Right atrium auricular region (tissue), 2 donors: ENCODE data around the gene PRF1. TPM values are rescaled to one million over a fixed set of nuclear protein-coding genes. Genes with fewer than 3 reads are reported as not detected.

Experiments used
- DNase-seq: peaks from one replicate; pipeline ENCODE4 v3.0.0-alpha.2; 2019; ENCODE audit warnings: low spot score
- H3K27ac ChIP-seq, 2 donors: fragments of 200-600 bp; sonication (generic); 1 replicate in 1 of 2; 2 replicates in 1 of 2; pipeline ENCODE4 v1.5.1; 2016 to 2019
- H3K27me3 ChIP-seq, 2 donors: fragments of 200-600 bp; sonication (generic); one replicate each; pipeline versions ENCODE4 v1.5.1 to v1.6.0; 2017 to 2019
- H3K36me3 ChIP-seq: fragments of 200-600 bp; sonication (generic); one replicate; pipeline ENCODE4 v1.5.1; 2016
- H3K4me1 ChIP-seq, 2 donors: fragments of 200-600 bp; sonication (generic); one replicate each; pipeline versions ENCODE4 v1.5.1 to v1.6.0; 2017 to 2019
- H3K4me3 ChIP-seq, 2 donors: fragments of 200-600 bp; sonication (generic); 1 replicate in 1 of 2; 2 replicates in 1 of 2; pipeline ENCODE4 v1.5.1; 2017 to 2019; ENCODE audit warnings: mild to moderate bottlenecking in 1 of 2, moderate library complexity in 1 of 2
- H3K9me3 ChIP-seq, 2 donors: fragments of 200-600 bp; sonication (generic); one replicate each; pipeline ENCODE4 v1.5.1; 2019
- total RNA-seq, 2 donors: library from RNA; depleted of rRNA; stranded (reverse); fragments of >200 nt; gene quantifications; one replicate each; pipeline ENCODE4 v1.1.0, GENCODE V29; 2016
- TF ChIP-seq, protein P1 (sequence below), 2 donors: fragments of 200-600 bp; sonication (generic); IDR thresholded peaks; one replicate each; pipeline ENCODE4 v1.5.1; 2019; ENCODE audit warnings: antibody characterized with exemption in 2 of 2

The PRF1 gene
- total RNA-seq, 2 donors from 2014 or later: 1.1 to 1.4 TPM

DNA sequence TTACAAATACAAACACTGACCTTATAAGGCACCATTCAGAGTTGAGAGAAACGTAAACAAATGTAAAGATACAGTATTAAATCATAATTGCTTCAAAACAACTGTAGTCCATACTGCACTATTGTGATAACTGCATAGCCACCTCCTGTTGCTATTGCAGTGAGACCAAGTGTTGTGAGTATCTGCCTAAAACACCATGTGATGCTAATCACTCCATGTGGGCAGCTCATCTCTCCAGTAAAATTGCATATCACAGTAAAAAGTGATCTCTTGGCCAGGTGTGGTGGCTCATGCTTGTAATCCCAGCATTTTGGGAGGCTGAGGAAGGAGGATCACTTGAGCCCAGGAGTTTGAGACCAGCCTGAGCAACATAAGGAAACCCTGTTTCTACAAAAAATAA is 26.8 kb upstream of the PRF1 start:
- peaks cover 0 to 23% of the 10 kb centered on the region in 2 donors for H3K9me3 ChIP-seq
- H3K36me3 ChIP-seq: no peaks in the 10 kb centered on the region
- H3K27me3 ChIP-seq: no peaks in the 10 kb centered on the region
- H3K27ac ChIP-seq: no peak overlapping the region
- TF ChIP-seq, protein P1, sequence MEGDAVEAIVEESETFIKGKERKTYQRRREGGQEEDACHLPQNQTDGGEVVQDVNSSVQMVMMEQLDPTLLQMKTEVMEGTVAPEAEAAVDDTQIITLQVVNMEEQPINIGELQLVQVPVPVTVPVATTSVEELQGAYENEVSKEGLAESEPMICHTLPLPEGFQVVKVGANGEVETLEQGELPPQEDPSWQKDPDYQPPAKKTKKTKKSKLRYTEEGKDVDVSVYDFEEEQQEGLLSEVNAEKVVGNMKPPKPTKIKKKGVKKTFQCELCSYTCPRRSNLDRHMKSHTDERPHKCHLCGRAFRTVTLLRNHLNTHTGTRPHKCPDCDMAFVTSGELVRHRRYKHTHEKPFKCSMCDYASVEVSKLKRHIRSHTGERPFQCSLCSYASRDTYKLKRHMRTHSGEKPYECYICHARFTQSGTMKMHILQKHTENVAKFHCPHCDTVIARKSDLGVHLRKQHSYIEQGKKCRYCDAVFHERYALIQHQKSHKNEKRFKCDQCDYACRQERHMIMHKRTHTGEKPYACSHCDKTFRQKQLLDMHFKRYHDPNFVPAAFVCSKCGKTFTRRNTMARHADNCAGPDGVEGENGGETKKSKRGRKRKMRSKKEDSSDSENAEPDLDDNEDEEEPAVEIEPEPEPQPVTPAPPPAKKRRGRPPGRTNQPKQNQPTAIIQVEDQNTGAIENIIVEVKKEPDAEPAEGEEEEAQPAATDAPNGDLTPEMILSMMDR (IDR thresholded peaks at IDR 0.05): no peak
- no peaks in the 10 kb centered on the region for H3K4me1 ChIP-seq
- H3K4me3 ChIP-seq: no peak overlapping the region
- DNase-seq: no peak

DNA sequence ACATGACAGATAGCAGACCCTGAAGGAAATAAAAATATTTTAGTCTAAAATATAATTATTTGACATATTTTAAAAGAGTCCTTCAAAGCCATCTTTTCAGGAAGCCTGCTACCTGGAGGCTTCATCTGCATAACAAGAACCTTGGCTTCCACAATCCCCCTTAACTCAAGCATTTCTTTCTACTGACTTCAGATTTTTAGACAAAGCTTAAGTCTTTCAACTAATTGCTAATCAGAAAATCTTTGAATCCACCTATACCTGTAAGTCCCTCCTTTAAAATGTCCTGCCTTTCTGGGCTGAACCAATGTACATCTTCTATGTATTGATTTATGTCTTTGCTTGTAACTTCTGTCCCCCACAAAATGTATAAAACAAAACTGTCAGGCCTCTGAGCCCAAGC is 23.5 kb upstream of the PRF1 start:
- Histone ChIP-seq H3K4me1 (no peaks in the 10 kb centered on the region), H3K36me3 (no peaks in the 10 kb centered on the region), H3K9me3 (peaks cover 0 to 23% of the 10 kb centered on the region in 2 donors), H3K27ac (no peak overlapping the region), H3K27me3 (no peaks in the 10 kb centered on the region), H3K4me3 (no peak overlapping the region)
- TF ChIP-seq, protein P1 (IDR thresholded peaks at IDR 0.05): no peak
- DNase-seq: no peak

DNA sequence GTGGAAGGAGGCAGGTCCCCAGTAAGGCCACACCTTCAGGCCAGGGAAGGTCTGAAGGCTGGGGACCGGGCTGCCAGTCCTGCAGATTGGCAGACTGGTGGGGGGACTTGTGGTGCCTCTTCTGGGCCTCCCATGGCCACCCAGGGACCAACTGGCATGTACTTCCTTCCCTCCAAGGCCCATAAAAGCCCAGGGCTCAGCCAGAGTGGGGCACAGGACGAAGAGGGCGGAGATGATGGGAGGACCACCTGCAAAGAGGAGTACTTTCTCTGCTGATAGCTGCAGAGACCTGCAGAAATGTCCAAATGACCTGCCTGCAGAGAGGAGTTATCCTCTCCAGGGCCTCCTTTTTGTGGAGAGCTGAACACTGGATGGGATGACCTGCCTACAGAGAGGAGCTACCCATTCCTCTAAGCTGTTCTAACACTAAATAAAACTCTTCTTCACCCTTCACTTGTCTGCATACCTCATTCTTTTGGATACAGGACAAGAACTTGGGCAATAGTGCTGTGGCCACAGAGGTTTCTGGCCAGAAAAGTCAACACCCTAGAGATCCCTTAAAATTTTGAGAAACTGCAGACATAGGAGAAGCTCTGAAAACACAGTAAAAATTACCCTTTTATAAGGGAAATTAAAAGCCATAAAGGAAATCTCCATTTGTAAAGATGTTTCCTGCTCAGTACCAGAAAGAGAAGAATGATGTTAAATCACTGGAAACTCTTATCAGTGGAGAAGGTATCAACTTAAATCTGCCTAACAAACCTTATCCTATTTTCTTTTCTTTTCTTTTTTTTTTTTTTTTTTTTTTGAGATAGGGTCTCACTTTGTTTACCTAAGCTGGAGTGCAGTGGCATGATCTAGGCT is 20.7 kb upstream of the PRF1 start:
- TF ChIP-seq, protein P1 (IDR thresholded peaks at IDR 0.05): no peak
- peak overlapping the region in 1 of 2 donors; percentile 29 for H3K27ac ChIP-seq
- no peak for DNase-seq

DNA sequence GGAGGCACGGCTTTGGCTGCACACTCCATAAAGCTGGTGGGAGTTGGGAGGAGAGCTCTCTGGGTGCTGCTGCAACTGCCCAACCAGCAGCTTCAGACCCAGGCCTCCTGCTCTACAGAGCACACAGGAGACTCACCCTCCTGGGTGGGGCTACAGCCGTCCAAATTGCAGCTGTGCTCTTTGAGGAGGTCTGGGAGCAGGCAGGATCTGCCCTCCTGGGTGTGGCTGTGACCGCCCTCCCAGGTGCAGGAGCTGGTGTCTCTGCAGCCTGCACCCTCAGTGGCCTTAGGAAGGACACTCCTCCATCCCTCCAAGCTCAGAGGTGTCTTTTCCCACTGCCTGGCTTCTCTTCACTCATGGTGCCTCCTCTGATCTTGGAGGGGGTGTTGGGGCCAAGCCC is 20.0 kb upstream of the PRF1 start:
- Histone ChIP-seq H3K9me3 (peaks cover 0 to 13% of the 10 kb centered on the region in 2 donors), H3K36me3 (no peaks in the 10 kb centered on the region), H3K4me1 (no peaks in the 10 kb centered on the region), H3K4me3 (no peak overlapping the region), H3K27me3 (no peaks in the 10 kb centered on the region), H3K27ac (no peak overlapping the region)
- no peak for DNase-seq
- TF ChIP-seq, protein P1 (IDR thresholded peaks at IDR 0.05): no peak

More for the DNA sequence above, 20.7 kb upstream of the PRF1 start:
- Histone ChIP-seq H3K4me1 (no peaks in the 10 kb centered on the region), H3K36me3 (no peaks in the 10 kb centered on the region), H3K27me3 (no peaks in the 10 kb centered on the region), H3K4me3 (no peak overlapping the region), H3K9me3 (peaks cover 0 to 18% of the 10 kb centered on the region in 2 donors)

DNA sequence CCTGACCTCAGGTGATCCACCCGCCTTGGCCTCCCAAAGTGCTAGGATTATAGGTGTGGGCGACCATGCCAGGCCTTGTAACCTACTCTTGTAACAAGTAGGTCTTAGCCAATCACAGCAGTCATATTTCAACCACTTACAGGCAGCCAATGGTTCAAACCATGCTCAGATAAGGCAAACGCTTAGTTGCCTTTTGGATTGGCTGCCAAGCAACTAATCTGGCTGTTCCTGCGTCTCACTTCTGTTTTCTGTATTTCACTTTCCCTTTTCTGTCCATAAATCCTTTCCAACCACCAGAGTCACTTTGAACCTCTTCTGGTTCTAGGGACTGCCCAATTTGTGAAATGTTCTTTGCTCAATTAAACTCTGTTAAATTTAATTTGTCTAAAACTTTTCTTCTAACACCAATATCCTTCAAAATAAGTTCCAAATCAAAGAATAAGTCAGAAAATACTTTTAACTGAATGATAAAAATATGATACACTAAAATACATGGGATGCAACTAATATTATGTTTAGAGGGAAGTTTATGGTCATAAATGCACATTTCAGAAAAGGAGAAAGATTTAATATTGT is 19.1 kb upstream of the PRF1 start:
- peaks cover 0 to 7% of the 10 kb centered on the region in 2 donors for H3K9me3 ChIP-seq
- no peaks in the 10 kb centered on the region for H3K4me1 ChIP-seq
- H3K27ac ChIP-seq: no peak overlapping the region
- no peaks in the 10 kb centered on the region for H3K36me3 ChIP-seq
- H3K4me3 ChIP-seq: no peak overlapping the region
- no peaks in the 10 kb centered on the region for H3K27me3 ChIP-seq
- DNase-seq: no peak
- TF ChIP-seq, protein P1 (IDR thresholded peaks at IDR 0.05): no peak
